GM10847 (cell line): ENCODE measurements around the gene SKIC3.

ENCODE experiments used
- POLR2A ChIP-seq: IDR thresholded peaks from 2 replicates; pipeline ENCODE4 v1.6.1; 2011; ENCODE audit not compliant: insufficient read length; ENCODE audit errors: extremely low read depth

Gene SKIC3

DNA sequence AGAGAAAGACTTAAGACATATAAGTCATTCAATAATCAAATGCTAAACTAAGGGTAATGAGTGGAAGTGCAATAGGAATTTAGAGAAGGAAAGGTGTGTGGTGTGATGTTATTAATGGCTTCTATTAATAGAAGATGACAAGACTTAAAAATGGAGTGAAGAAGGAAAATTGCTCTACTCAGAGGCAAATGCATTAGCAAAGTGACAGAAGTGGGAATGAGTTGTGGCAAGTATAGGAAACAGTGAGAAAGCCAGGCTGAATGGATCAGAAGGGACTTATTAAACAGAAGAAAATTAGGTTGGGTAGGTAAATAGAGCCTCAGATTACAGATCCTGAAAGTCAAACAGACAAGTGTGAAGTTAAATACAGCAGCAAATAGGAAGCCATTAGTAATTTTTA is 5.7 kb downstream of the SKIC3 start:
- no peak for TF ChIP-seq POLR2A

DNA sequence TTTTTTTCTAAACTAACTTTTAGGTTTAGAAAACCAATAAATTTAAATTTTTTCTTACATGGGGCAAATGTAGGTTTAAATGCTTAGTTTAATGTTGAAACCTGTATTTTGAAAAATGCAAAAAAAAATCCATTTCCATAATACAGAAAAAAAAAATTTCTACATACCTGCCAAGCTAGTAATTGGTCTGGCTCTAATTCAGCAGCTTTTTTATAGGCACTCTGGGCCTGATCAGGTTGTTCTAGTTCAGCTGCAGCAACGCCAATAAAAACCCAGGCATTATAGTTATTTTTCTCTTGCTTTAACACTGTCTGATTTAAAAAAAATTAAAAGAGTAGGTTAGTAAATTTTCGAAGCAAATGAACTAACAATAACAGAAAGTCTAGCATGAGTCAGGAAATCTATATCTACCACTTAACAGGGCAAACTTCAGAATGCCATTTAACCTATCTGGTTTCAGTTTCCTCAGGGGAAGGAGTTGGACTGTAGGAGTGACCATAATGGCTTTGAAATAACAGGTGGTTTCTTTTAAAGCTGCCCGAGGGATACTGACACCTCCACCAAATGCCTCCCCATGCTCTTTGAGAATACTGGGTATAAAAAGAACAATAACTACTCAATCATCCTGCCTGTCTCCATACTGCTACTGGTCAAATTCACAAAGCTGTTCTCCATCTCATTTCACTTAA is 11.6 kb downstream of the SKIC3 start:
- no peak for TF ChIP-seq POLR2A

DNA sequence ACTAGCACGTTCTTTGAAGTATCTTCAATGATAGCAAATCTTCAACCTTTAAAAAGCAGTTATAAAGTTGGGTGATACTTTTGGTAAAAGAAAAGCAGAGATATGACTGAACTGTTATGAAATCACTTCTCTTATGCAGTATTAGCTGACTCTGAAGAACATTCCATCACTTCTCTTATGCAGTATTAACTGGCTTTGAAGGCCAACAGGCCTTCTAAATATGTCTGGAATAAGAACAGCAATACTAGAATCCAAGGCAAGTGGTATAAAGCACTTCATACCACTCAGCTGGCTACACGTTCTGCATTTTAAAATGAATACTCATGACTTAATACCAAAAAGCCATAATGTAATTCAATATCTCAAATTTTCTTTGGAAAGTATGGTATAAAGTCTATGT is 17.3 kb downstream of the SKIC3 start:
- no peak for TF ChIP-seq POLR2A

DNA sequence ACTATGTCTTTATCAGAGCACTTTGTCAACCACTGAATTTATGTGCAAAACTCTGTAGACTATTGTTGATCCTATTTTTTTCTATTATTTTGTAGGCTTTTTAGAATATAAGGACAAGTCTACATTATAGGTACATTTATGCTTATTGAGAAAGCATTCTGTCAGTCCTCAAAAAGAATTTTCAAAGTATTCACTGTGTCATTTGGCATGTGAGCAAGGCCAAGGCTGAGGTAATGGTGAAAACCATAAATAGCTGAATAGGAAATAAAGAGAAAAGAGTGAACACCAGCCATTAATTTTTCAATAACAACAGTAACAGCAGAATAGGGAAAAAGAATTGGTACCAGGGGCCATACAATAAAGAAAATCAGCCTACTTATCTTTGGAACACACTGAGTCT is 21.0 kb downstream of the SKIC3 start:
- no peak for TF ChIP-seq POLR2A

DNA sequence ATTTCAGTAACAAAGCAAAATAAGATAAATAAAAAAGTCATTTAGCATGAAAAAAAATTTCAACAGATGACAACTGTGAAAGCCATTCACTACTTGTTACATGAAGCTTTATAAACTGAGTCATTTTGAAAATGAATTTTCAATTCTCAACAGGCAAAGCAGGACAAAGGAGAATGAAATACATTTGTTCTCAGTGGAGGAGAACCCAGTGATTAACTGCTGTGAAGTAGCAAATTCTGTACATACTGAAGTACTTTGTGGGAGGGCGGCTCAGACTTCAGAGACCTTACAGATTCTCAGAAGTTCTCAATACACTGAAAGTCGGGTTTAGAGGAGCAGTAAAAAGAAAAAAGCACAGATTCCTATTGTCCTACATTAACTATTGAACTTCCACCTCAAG is 21.7 kb downstream of the SKIC3 start:
- TF ChIP-seq POLR2A: no peak

DNA sequence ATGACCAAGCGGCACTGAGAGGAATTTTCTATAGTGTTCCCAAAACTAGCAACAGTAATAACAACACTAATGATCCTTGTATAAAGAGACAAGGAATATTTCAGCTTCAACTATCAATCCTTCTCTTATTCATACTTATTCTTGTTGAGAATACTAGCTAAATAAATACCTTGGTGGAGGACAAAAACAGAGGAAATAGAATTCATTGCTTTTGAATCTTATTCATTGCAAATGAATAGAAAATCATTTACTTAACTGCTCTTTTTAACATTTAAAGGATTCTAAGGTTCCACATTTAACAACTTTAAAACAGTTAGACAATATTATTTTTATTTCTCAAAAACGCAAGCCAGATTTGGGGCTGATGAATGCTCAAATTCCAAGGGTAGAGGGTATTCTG is 22.4 kb downstream of the SKIC3 start:
- no peak for TF ChIP-seq POLR2A

DNA sequence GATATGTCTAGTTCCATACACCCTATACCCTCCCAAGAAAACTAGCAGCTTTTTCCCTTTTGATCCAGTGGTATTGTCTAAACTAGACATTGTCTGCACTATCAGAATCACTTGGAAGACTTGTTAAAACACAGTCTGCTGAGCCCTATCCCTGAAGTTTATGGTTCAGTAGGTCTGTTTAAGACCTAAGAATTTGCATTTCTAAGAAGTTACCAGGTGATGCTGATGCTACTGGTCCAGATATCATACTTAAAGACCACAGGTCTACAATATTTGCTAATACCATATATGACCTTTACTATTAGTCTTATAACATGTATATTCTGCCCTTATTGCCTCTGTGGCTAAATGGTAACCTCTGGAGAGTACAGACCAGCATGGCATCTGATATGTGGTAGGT is 23.3 kb downstream of the SKIC3 start:
- no peak for TF ChIP-seq POLR2A

DNA sequence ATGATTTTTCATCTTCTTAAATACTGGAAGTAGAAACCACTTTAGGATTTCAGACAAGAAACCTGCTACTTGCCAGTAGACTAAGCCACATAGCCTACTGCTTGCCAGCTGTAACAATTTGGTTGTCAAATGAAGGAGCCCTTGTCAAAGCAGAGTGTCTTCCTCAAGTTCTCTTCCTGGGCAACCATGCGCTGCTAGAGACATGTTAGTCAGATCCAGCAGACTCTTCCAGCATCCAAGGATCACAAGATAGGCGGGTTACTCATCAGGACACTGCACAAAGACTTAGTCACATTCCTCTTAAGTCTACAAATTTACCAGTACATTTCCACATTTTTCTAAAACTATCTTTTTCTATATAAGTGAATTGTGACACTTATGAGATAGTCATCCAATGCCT is 24.4 kb downstream of the SKIC3 start:
- no peak for TF ChIP-seq POLR2A

DNA sequence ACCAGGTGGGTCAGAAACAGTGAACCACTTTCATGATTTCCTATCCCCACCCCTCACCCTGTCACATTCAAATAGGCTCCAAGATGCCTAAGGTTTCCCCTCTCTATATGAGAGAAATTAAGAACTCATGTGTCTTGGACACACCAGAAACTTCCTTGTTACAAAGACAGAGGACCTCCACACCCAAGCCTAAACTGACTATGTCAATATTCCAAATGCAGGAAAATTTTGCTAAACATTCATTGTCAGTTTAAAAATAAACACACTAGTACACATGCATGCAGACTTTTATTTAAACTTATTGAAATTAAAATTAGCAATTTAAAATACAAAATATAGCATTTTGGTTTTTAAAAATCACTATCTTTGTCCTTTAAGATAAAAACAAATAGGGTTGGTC is 26.2 kb downstream of the SKIC3 start:
- TF ChIP-seq POLR2A: no peak

DNA sequence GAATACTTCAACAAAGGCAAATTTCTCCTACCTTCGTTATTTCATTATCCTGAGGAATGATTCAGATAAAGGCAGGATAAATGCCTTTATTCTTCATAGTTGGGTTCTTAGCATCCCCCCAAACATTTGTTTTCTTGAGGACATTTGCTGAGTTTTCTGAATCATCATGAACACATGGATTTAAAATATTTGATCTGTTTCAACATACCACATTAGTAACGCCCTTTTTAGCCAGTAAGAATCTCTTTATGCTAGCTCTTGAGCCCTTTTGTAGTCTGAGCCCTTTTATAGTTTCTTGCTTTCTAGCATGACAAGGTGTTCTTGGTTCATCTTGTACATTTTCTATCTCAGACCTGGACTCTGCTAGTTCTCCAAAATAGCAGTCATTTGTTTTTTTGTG is 27.9 kb downstream of the SKIC3 start:
- TF ChIP-seq POLR2A: no peak

DNA sequence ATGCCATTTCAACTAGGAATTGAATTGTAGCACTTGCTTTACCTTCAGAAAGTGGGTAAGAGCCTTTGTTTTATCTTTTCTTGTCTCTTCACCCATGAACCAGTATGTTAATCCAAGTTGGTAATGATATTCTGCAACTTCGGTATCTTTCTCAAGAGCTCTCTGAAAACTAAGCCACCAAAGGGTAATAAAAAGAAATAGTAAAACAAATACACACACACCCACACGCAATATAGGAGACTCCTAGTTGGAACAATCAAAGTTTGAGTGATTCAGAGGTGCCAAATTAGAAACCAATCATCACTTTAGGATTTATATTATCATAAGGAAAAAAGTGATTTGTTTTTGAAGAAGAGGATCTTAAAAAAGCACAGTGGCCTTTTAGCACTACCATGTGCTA is 30.4 kb downstream of the SKIC3 start:
- TF ChIP-seq POLR2A: no peak

DNA sequence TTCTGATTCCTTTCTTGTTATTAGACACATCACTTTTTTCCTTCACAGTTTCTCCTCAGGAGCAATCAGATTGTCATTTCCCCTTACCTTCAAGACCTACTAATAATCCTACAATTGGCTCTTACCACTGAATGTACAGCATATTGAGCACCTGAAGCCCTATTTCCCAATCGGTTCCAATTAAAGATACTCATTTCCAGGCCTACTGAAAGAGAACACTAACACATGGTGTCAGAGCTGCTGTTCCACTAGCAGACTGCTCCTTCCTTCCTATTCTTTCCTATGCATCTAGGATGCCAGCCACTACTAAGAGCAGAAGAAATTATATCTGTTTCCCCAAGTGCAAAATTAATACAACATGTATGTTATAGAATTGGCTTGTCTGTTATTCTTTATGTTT is 34.6 kb downstream of the SKIC3 start:
- TF ChIP-seq POLR2A: no peak

DNA sequence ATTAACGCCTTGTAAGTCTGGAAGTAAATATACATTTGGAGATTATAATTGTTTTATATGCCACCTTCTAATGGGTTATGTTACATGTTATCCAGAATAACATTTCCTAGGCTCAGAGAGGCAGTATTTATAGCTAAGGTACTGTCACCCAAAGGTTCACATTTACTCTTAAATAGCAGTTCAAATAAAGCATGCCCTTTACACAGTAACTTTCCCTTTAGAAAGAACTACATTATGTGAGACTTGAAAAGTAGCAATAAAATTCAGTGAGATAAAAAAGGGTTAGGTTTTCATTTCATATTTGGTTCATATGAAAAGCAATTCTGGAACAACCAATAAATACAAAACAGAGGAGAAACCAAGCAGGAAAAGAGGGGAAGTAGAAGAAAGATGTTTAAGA is 35.1 kb downstream of the SKIC3 start:
- no peak for TF ChIP-seq POLR2A

DNA sequence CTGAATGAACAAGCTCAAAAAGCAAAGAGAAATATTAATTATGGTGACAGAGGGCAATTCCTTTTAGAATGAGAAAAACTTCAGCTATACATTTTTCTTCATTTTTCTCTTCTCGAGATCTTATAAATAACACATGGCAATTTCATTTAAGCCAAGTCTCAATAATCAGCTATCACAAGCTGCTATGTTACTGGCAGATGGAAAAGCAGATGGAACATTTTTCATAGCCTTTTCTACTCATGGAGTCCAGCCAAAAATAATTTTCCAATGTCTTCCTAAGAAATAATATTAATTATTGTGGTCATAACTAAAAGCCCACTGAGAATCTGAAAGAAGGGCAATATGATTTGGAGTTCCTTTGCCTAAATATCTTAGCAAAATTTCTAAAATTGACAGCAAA is 35.6 kb downstream of the SKIC3 start:
- TF ChIP-seq POLR2A: no peak

DNA sequence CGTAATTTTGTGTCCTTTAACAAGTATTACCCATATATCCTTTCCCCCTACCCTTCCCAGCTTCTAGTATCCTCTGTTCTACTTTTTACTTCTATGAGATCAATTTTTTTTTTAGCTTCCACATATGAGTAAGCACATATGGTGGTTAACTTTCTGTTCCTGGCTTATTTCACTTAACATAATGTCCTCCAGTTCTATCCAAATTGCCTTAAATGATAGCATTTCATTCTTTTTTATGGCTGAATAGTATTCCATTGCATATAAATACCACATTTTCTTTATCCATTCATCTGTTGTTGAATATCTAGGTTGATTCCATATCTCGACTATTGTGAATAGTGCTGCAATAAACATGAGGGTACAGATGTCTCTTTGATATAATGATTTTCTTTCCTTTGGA is 36.4 kb downstream of the SKIC3 start:
- TF ChIP-seq POLR2A: no peak

DNA sequence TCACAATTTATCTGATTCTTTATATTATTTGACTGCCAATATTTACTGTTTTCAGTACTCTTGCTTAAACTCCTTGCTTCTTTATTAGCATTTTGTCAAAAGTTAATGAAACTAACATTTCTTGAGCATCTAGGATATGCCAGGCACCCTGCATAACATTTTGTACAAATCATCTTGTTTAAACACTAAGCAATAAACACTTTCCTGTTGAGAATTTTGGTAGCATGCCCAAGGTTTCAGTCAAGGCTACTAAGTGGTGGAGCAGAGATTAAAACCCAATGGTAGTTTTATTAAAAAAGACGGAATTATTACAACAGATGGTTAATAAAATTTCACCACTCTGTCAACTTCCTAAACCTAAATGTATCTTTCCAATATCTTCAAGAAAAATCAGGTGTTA is 43.2 kb downstream of the SKIC3 start:
- TF ChIP-seq POLR2A: no peak

DNA sequence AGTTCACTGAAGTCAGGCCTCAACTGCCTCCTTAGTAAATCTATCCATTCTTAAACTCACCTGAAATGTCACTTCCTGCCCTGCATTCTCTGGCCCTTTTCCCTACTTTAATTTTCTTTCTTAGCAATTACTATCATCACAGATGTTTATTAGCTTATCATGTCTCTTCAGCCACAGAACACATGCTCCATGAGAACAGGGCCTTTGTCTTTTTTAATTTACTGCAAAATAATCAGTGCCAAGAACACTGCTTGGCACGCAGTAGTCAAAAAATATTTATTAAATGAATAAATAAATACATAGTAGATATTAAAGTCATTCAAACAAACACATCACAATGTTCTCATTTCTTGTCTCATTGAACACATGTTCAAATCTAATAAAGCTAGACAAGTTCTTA is 46.2 kb downstream of the SKIC3 start:
- no peak for TF ChIP-seq POLR2A
